Inflammatory macrophage (primary cell): Measurements from ENCODE around the gene KCTD5.

Experiments
- DNase-seq, 2 donors: peaks; one replicate each; pipeline ENCODE4 v3.0.0-alpha.2; 2020 to 2022

The KCTD5 gene

GRCh38 chr16:2697401-2697948 is 15.2 kb downstream of the KCTD5 start:
- no peak for DNase-seq

- DNase-seq = no peak
These were observed 16.0 kb downstream of the KCTD5 start for GRCh38 chr16:2698103-2698870.

GRCh38 chr16:2698965-2699750 is 16.8 kb downstream of the KCTD5 start:
- DNase-seq = no peak

- no peak for DNase-seq
These were observed 17.7 kb downstream of the KCTD5 start for GRCh38 chr16:2699791-2700600.

- no peak for DNase-seq
These were observed 18.5 kb downstream of the KCTD5 start for GRCh38 chr16:2700786-2701185.

GRCh38 chr16:2701272-2701671 is 18.9 kb downstream of the KCTD5 start:
- no peak for DNase-seq

GRCh38 chr16:2701713-2702437 is 19.6 kb downstream of the KCTD5 start:
- DNase-seq = no peak

- DNase-seq = no peak
These were observed 20.1 kb downstream of the KCTD5 start for GRCh38 chr16:2702438-2702825.

- DNase-seq = no peak
These were observed 20.8 kb downstream of the KCTD5 start for GRCh38 chr16:2702871-2703745.

GRCh38 chr16:2704166-2704982 is 22.1 kb downstream of the KCTD5 start:
- DNase-seq = no peak

GRCh38 chr16:2704983-2705275 is 22.6 kb downstream of the KCTD5 start:
- no peak for DNase-seq

- no peak for DNase-seq
These were observed 23.0 kb downstream of the KCTD5 start for GRCh38 chr16:2705351-2705750.

GRCh38 chr16:2706085-2706484 is 23.8 kb downstream of the KCTD5 start:
- no peak for DNase-seq

GRCh38 chr16:2706611-2707311 is 24.4 kb downstream of the KCTD5 start:
- no peak for DNase-seq

- DNase-seq = no peak
These were observed 25.3 kb downstream of the KCTD5 start for GRCh38 chr16:2707368-2708289.

- no peak for DNase-seq
These were observed 25.9 kb downstream of the KCTD5 start for GRCh38 chr16:2708290-2708639.

- DNase-seq = no peak
These were observed 26.7 kb downstream of the KCTD5 start for GRCh38 chr16:2708955-2709587.

- no peak for DNase-seq
These were observed 27.3 kb downstream of the KCTD5 start for GRCh38 chr16:2709588-2709984.
